H9 (cell line): ENCODE data around the gene RND2. TPM values are rescaled to one million over a fixed set of nuclear protein-coding genes. Genes with fewer than 3 reads are reported as not detected.

Experiments used
- DNase-seq: peaks from one replicate; pipeline ENCODE4 v3.0.0-alpha.2; 2017
- H2AFZ ChIP-seq: one replicate; pipeline ENCODE4 v1.6.1; 2013; ENCODE audit warnings: mild to moderate bottlenecking, low read length, control low read depth, moderate library complexity
- H2AK5ac ChIP-seq: 2 replicates; pipeline ENCODE4 v1.6.1; 2013; ENCODE audit warnings: low read length, control low read depth, mixed read lengths; ENCODE audit not compliant: insufficient read length
- H2BK120ac ChIP-seq: one replicate; pipeline ENCODE4 v1.6.1; 2013; ENCODE audit warnings: low read depth, mild to moderate bottlenecking, low read length, control low read depth, inconsistent platforms; ENCODE audit not compliant: poor library complexity, severe bottlenecking
- H2BK12ac ChIP-seq: 2 replicates; pipeline ENCODE4 v1.6.1; 2013; ENCODE audit warnings: low read length, control low read depth, mixed read lengths, low read depth; ENCODE audit not compliant: insufficient read length
- H2BK15ac ChIP-seq: 2 replicates; pipeline ENCODE4 v1.6.1; 2013; ENCODE audit warnings: low read depth, low read length, control low read depth
- H2BK20ac ChIP-seq: one replicate; pipeline ENCODE4 v1.6.1; 2013; ENCODE audit warnings: low read depth, mild to moderate bottlenecking, low read length, control low read depth, inconsistent platforms; ENCODE audit not compliant: poor library complexity, severe bottlenecking
- H2BK5ac ChIP-seq: 2 replicates; pipeline ENCODE4 v1.6.1; 2013; ENCODE audit warnings: low read length, control low read depth, mixed read lengths; ENCODE audit not compliant: insufficient read length
- H3K14ac ChIP-seq: 2 replicates; pipeline ENCODE4 v1.6.1; 2013; ENCODE audit warnings: low read length, control low read depth; ENCODE audit not compliant: insufficient read depth
- H3K18ac ChIP-seq: 2 replicates; pipeline ENCODE4 v1.6.1; 2013; ENCODE audit warnings: low read depth, mild to moderate bottlenecking, mixed read lengths, low read length, control low read depth; ENCODE audit not compliant: insufficient read length
- H3K23ac ChIP-seq: 2 replicates; pipeline ENCODE4 v1.6.1; 2013; ENCODE audit warnings: low read length, control low read depth, mixed read lengths, low read depth; ENCODE audit not compliant: insufficient read length
- H3K23me2 ChIP-seq: 2 replicates; pipeline ENCODE4 v1.6.1; 2013; ENCODE audit warnings: low read depth, mild to moderate bottlenecking, mixed read lengths, low read length, control low read depth; ENCODE audit not compliant: insufficient read length, poor library complexity, severe bottlenecking
- H3K27ac ChIP-seq: 2 replicates; pipeline ENCODE4 v1.5.1; 2013; ENCODE audit warnings: low read length, control low read depth, mixed read lengths, low read depth; ENCODE audit not compliant: insufficient read length
- H3K27me3 ChIP-seq: 2 replicates; pipeline ENCODE4 v1.6.1; 2013; ENCODE audit warnings: low read length, control low read depth, inconsistent platforms; ENCODE audit not compliant: insufficient read depth
- H3K4ac ChIP-seq: 2 replicates; pipeline ENCODE4 v1.6.1; 2013; ENCODE audit warnings: low read depth, mild to moderate bottlenecking, control low read depth, inconsistent platforms, low read length, moderate library complexity
- H3K4me1 ChIP-seq: 2 replicates; pipeline ENCODE4 v1.6.1; 2013; ENCODE audit warnings: low read length, control low read depth, inconsistent platforms; ENCODE audit not compliant: insufficient read depth
- H3K4me2 ChIP-seq: 2 replicates; pipeline ENCODE4 v1.6.1; 2013; ENCODE audit warnings: low read length, control low read depth, mixed read lengths; ENCODE audit not compliant: insufficient read length, insufficient read depth
- H3K56ac ChIP-seq: 2 replicates; pipeline ENCODE4 v1.6.1; 2013; ENCODE audit warnings: low read depth, mild to moderate bottlenecking, mixed read lengths, low read length, control low read depth; ENCODE audit not compliant: insufficient read length
- H3K79me1 ChIP-seq: 2 replicates; pipeline ENCODE4 v1.6.1; 2013; ENCODE audit warnings: low read depth, mild to moderate bottlenecking, moderate library complexity, low read length, control low read depth, inconsistent platforms; ENCODE audit not compliant: insufficient read depth, poor library complexity, severe bottlenecking
- H3K79me2 ChIP-seq: 2 replicates; pipeline ENCODE4 v1.6.1; 2013; ENCODE audit warnings: low read length, control low read depth, inconsistent platforms; ENCODE audit not compliant: insufficient read depth
- H3K9ac ChIP-seq: 2 replicates; pipeline ENCODE4 v1.6.1; 2013; ENCODE audit warnings: low read length, control low read depth, mixed read lengths; ENCODE audit not compliant: insufficient read length; ENCODE audit errors: extremely low read depth
- H3K9me3 ChIP-seq: one replicate; pipeline ENCODE4 v1.6.1; 2013; ENCODE audit warnings: low read depth, low read length, inconsistent platforms; ENCODE audit not compliant: control insufficient read depth
- H3T11ph ChIP-seq: one replicate; pipeline ENCODE4 v1.6.1; 2013; ENCODE audit warnings: mild to moderate bottlenecking, low read length, control low read depth, inconsistent platforms
- H4K20me1 ChIP-seq: one replicate; pipeline ENCODE4 v1.6.1; 2013; ENCODE audit not compliant: control insufficient read depth, insufficient read length, insufficient read depth
- H4K5ac ChIP-seq: 2 replicates; pipeline ENCODE4 v1.6.1; 2013; ENCODE audit warnings: low read depth, mild to moderate bottlenecking, mixed read lengths, low read length, control low read depth; ENCODE audit not compliant: insufficient read length
- H4K8ac ChIP-seq: replicated peaks from 2 replicates; pipeline ENCODE4 v1.6.1; 2013; ENCODE audit warnings: low read length, control low read depth, mixed read lengths, low read depth; ENCODE audit not compliant: insufficient read length
- H4K91ac ChIP-seq: 2 replicates; pipeline ENCODE4 v1.6.1; 2013; ENCODE audit warnings: low read depth, mild to moderate bottlenecking, moderate library complexity, mixed read lengths, low read length, control low read depth; ENCODE audit not compliant: insufficient read length
- H3K27ac Mint-ChIP-seq, 3 experiments: 2 replicates in 2 of 3; 3 replicates in 1 of 3; pipeline ENCODE4 v1.8.0; 2020 to 2021; ENCODE audit warnings: mixed read lengths in 3 of 3, mild to moderate bottlenecking in 1 of 3, moderate library complexity in 1 of 3
- H3K27me3 Mint-ChIP-seq: 2 replicates; pipeline ENCODE4 v1.8.0; 2021; ENCODE audit warnings: low read depth, mild to moderate bottlenecking, moderate library complexity, mixed read lengths
- H3K36me3 Mint-ChIP-seq, 3 experiments: 2 replicates in 2 of 3; 3 replicates in 1 of 3; pipeline ENCODE4 v1.8.0; 2020 to 2021; ENCODE audit warnings: low read depth in 3 of 3, mixed read lengths in 3 of 3; ENCODE audit not compliant: insufficient read depth in 1 of 3
- H3K4me1 Mint-ChIP-seq, 2 experiments: 2 replicates each; pipeline ENCODE4 v1.8.0; 2020; ENCODE audit warnings: mixed read lengths in 2 of 2
- H3K4me3 Mint-ChIP-seq, 2 experiments: 2 replicates in 1 of 2; 3 replicates in 1 of 2; pipeline ENCODE4 v1.8.0; 2020 to 2021; ENCODE audit warnings: mild to moderate bottlenecking in 2 of 2, mixed read lengths in 2 of 2, moderate library complexity in 1 of 2
- H3K9me3 Mint-ChIP-seq, 2 experiments: 2 replicates in 1 of 2; 3 replicates in 1 of 2; pipeline ENCODE4 v1.8.0; 2020; ENCODE audit warnings: mild to moderate bottlenecking in 2 of 2, mixed read lengths in 2 of 2, moderate library complexity in 1 of 2
- CTCF ChIP-seq: fragments of 200-600 bp; sonication (generic); conservative IDR thresholded peaks from 3 replicates; pipeline ENCODE4 v1.8.0; 2021; ENCODE audit warnings: antibody characterized with exemption, mild to moderate bottlenecking
- WGBS: extraction: QIAGEN DNeasy Blood & Tissue Kit; methylation state at CpG from one replicate; pipeline ENCODE4 v1.1.7; 2013; ENCODE audit warnings: missing lambda C conversion rate, low lambda C conversion rate, mixed read lengths; ENCODE audit not compliant: insufficient read length; ENCODE audit errors: extremely low coverage; 5-methylcytosine and 5-hydroxymethylcytosine counted together
- total RNA-seq: library from RNA; stranded (reverse); gene quantifications from 2 replicates; pipeline ENCODE4 v1.2.1, GENCODE V29; 2021

Gene RND2
- total RNA-seq, 1 experiment from 2014 or later = 47.8 TPM

GRCh38 chr17:43015579-43015978, 9.5 kb upstream of the RND2 start:
- H3K23ac ChIP-seq = no peak overlapping the region
- H2BK5ac ChIP-seq = no peak overlapping the region
- H3T11ph ChIP-seq = no peak overlapping the region
- Mint-ChIP-seq H3K4me3 (peak overlapping the region in 1 of 2 experiments; percentile 7; a peak in 2 of 5 replicates), H3K27ac (peak overlapping the region; percentile 56 to 85 (median 85); a peak in 6 of 7 replicates), H3K27me3 (no peaks in the 10 kb centered on the region), H3K9me3 (no peaks in the 10 kb centered on the region), H3K36me3 (peaks cover 11 to 47% (median 45%) of the 10 kb centered on the region in 3 experiments; a peak in 6 of 7 replicates), H3K4me1 (peaks cover 32 to 61% of the 10 kb centered on the region in 2 experiments)
- no peak overlapping the region for H2BK20ac ChIP-seq
- no peak overlapping the region for H4K5ac ChIP-seq
- H3K27ac ChIP-seq = no peak overlapping the region
- H3K79me2 ChIP-seq = no peaks in the 10 kb centered on the region
- no peak overlapping the region for H3K9ac ChIP-seq
- no peak overlapping the region for H4K8ac ChIP-seq
- H3K9me3 ChIP-seq = no peaks in the 10 kb centered on the region
- no peak for TF ChIP-seq CTCF
- WGBS = no CpG with 5 or more reads among the region's 9 CpGs
- H3K18ac ChIP-seq = no peak overlapping the region
- no peak overlapping the region for H4K91ac ChIP-seq
- no peak overlapping the region for H2BK120ac ChIP-seq
- DNase-seq = no peak
- no peaks in the 10 kb centered on the region for H3K27me3 ChIP-seq
- peaks cover 3% of the 10 kb centered on the region for H3K4me1 ChIP-seq
- no peak overlapping the region for H2BK15ac ChIP-seq
- no peaks in the 10 kb centered on the region for H3K23me2 ChIP-seq
- H3K4ac ChIP-seq = no peak overlapping the region
- H3K56ac ChIP-seq = no peak overlapping the region
- H2BK12ac ChIP-seq = no peak overlapping the region
- no peak overlapping the region for H2AK5ac ChIP-seq
- H3K79me1 ChIP-seq = no peaks in the 10 kb centered on the region
- no peak overlapping the region for H3K4me2 ChIP-seq
- H3K14ac ChIP-seq = no peak overlapping the region
- no peak overlapping the region for H2AFZ ChIP-seq
- no peaks in the 10 kb centered on the region for H4K20me1 ChIP-seq
